Neural cell (in vitro differentiated cells): ENCODE data around the gene GJB2.

Experiments used
- CTCF ChIP-seq: fragments of 450-650 bp; IDR thresholded peaks from 2 replicates; pipeline ENCODE4 v1.5.1; 2014; ENCODE audit warnings: antibody characterized with exemption, mild to moderate bottlenecking, moderate library complexity; ENCODE audit not compliant: poor library complexity, severe bottlenecking
- EP300 ChIP-seq: fragments of 450-650 bp; conservative IDR thresholded peaks from 2 replicates; pipeline ENCODE4 v1.6.1; 2014; ENCODE audit warnings: antibody characterized with exemption, mild to moderate bottlenecking, moderate library complexity; ENCODE audit not compliant: poor library complexity, severe bottlenecking
- EZH2 ChIP-seq: fragments of 200-600, 300-800 bp; shearing (Covaris generic), sonication (generic); IDR thresholded peaks from 2 replicates; pipeline ENCODE4 v1.6.1; 2014; ENCODE audit warnings: antibody characterized with exemption, low read length, borderline replicate concordance, mild to moderate bottlenecking; ENCODE audit not compliant: insufficient read depth, poor library complexity, severe bottlenecking
- MXI1 ChIP-seq: fragments of 450-650 bp; conservative IDR thresholded peaks from 2 replicates; pipeline ENCODE4 v1.6.1; 2014; ENCODE audit warnings: antibody characterized with exemption, mild to moderate bottlenecking; ENCODE audit not compliant: poor library complexity, severe bottlenecking
- POLR2AphosphoS5 ChIP-seq: IDR thresholded peaks from 2 replicates; pipeline ENCODE4 v1.6.1; 2012
- RAD21 ChIP-seq: fragments of 450-650 bp; conservative IDR thresholded peaks from 2 replicates; pipeline ENCODE4 v1.6.1; 2014; ENCODE audit warnings: antibody characterized with exemption, mild to moderate bottlenecking, moderate library complexity
- SMC3 ChIP-seq: fragments of 450-650 bp; conservative IDR thresholded peaks from 2 replicates; pipeline ENCODE4 v1.6.1; 2014; ENCODE audit warnings: antibody characterized with exemption, mild to moderate bottlenecking, moderate library complexity; ENCODE audit not compliant: poor library complexity
- TAF1 ChIP-seq: IDR thresholded peaks from 2 replicates; pipeline ENCODE4 v1.6.1; 2012; ENCODE audit warnings: low read depth
- TF ChIP-seq, protein P1 (sequence below): IDR thresholded peaks from 2 replicates; pipeline ENCODE4 v1.6.1; 2012; ENCODE audit warnings: borderline replicate concordance

DNA sequence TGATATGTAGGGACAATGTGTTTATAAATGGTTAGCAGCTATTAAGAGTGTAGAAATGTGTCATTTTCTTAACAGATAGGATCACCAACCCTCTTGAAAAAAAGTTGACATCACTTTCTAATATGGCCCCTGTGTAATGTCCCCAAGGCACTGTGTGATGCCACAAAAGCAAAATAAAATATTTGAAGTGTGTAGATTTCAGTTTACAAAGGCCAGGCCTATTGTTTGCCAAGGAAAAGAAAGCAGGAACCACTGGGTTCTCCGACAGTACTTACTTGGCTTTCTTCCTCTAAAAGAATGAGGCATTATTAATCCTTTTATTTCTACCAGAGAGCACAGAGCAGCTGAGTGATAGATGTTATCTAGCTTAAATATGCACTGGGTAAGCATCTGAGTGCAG is 21.4 kb downstream of the GJB2 start:
- TF ChIP-seq CTCF: no peak
- no peak for TF ChIP-seq EP300
- no peak for TF ChIP-seq TAF1
- no peak for TF ChIP-seq SMC3
- TF ChIP-seq, protein P1, sequence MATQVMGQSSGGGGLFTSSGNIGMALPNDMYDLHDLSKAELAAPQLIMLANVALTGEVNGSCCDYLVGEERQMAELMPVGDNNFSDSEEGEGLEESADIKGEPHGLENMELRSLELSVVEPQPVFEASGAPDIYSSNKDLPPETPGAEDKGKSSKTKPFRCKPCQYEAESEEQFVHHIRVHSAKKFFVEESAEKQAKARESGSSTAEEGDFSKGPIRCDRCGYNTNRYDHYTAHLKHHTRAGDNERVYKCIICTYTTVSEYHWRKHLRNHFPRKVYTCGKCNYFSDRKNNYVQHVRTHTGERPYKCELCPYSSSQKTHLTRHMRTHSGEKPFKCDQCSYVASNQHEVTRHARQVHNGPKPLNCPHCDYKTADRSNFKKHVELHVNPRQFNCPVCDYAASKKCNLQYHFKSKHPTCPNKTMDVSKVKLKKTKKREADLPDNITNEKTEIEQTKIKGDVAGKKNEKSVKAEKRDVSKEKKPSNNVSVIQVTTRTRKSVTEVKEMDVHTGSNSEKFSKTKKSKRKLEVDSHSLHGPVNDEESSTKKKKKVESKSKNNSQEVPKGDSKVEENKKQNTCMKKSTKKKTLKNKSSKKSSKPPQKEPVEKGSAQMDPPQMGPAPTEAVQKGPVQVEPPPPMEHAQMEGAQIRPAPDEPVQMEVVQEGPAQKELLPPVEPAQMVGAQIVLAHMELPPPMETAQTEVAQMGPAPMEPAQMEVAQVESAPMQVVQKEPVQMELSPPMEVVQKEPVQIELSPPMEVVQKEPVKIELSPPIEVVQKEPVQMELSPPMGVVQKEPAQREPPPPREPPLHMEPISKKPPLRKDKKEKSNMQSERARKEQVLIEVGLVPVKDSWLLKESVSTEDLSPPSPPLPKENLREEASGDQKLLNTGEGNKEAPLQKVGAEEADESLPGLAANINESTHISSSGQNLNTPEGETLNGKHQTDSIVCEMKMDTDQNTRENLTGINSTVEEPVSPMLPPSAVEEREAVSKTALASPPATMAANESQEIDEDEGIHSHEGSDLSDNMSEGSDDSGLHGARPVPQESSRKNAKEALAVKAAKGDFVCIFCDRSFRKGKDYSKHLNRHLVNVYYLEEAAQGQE: no peak
- TF ChIP-seq EZH2: no peak
- TF ChIP-seq POLR2AphosphoS5: no peak
- no peak for TF ChIP-seq MXI1
- no peak for TF ChIP-seq RAD21
